OCI-LY3 (cell line): ENCODE results near the gene FGGY.

Source experiments
- H2AFZ ChIP-seq: fragments of 200-600, 300-600 bp; shearing (Covaris generic); 2 replicates; pipeline ENCODE4 v1.6.0; 2014; ENCODE audit warnings: antibody characterized with exemption, low read depth, low read length
- H3K27ac ChIP-seq: fragments of 200-600, 300-600 bp; sonication (generic); 2 replicates; pipeline ENCODE4 v1.5.1; 2014; ENCODE audit warnings: mild to moderate bottlenecking, low read length, moderate library complexity, mixed read lengths
- H3K27me3 ChIP-seq: fragments of 200-600, 300-600 bp; sonication (generic); 2 replicates; pipeline ENCODE4 v1.6.1; 2014; ENCODE audit warnings: low read depth, low read length, mixed read lengths
- H3K36me3 ChIP-seq: fragments of 200-600, 300-600 bp; sonication (generic); replicated peaks from 2 replicates; pipeline ENCODE3; 2014; ENCODE audit warnings: low read depth, low read length, mixed read lengths
- H3K4me1 ChIP-seq: fragments of 300-600, 200-600 bp; sonication (generic); 2 replicates; pipeline ENCODE4 v1.6.1; 2014; ENCODE audit warnings: low read length, mixed read lengths
- H3K4me2 ChIP-seq: fragments of 200-600, 300-600 bp; sonication (generic); 2 replicates; pipeline ENCODE4 v1.6.1; 2014; ENCODE audit warnings: low read length, mixed read lengths
- H3K4me3 ChIP-seq: fragments of 300-600, 200-600 bp; sonication (generic); 2 replicates; pipeline ENCODE4 v1.5.1; 2014; ENCODE audit warnings: antibody characterized with exemption, mild to moderate bottlenecking, low read length, moderate library complexity
- H3K79me2 ChIP-seq: fragments of 300-600, 200-600 bp; shearing (Covaris generic); 2 replicates; pipeline ENCODE4 v1.6.1; 2014; ENCODE audit warnings: mild to moderate bottlenecking, low read length, mixed read lengths
- H3K9ac ChIP-seq: fragments of 300-600, 200-600 bp; shearing (Covaris generic); 2 replicates; pipeline ENCODE4 v1.6.0; 2014; ENCODE audit warnings: mild to moderate bottlenecking, low read length, moderate library complexity
- H3K9me3 ChIP-seq: fragments of 200-600, 300-600 bp; shearing (Covaris generic); 2 replicates; pipeline ENCODE4 v1.6.1; 2014; ENCODE audit warnings: low read length, mixed read lengths; ENCODE audit not compliant: insufficient read depth
- H4K20me1 ChIP-seq: fragments of 200-600, 300-600 bp; sonication (generic); 2 replicates; pipeline ENCODE4 v1.6.1; 2016; ENCODE audit warnings: low read length, mixed read lengths; ENCODE audit not compliant: insufficient read depth
- EZH2phosphoT487 ChIP-seq: fragments of 200-600 bp; shearing (Covaris generic); IDR thresholded peaks from 2 replicates; pipeline ENCODE4 v1.6.1; 2018; ENCODE audit warnings: antibody characterized with exemption, mixed run types, low read depth
- TF ChIP-seq, protein P1 (sequence below): fragments of 200-600, 300-600 bp; sonication (generic); IDR thresholded peaks from 2 replicates; pipeline ENCODE4 v1.5.1; 2014; ENCODE audit warnings: antibody characterized with exemption, low read length, low read depth

FGGY gene

DNA sequence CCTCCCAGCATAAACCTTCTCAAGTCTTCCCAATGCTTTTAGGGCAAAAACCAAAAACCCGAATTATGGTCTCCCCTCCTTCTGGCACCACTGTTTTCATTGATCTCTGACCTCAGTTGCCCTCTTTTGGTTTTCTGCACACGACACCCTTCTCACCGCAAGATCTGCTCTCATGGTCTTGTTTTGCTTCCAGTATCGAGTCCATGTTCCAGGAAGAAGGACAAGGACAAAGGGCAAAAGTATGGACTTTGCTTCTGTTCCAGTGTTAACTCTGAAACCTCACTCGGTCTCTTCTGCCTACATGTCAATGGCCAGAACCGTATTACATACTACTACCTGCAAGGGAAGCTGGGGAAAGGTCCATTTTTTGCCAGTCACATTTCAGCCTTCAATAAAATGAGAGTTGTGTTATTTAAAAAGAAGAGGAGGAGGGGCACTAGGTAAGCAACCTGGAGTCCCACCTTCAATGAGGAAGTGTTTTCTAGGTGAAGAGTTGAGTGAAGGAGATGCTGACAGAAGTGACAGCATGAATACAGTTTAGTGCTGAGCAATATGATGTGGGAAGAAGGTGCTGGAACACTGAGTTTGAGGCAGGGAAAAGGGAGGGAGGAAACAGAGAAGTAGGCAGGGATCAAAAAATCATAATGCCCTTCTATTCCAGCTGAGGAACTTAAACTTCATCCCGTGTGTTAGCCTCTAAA is 183.4 kb downstream of the FGGY start:
- H3K4me1 ChIP-seq = no peaks in the 10 kb centered on the region
- no peak overlapping the region for H3K27ac ChIP-seq
- no peaks in the 10 kb centered on the region for H4K20me1 ChIP-seq
- H3K4me2 ChIP-seq = no peak overlapping the region
- no peak overlapping the region for H3K4me3 ChIP-seq
- H3K36me3 ChIP-seq = no peaks in the 10 kb centered on the region
- H2AFZ ChIP-seq = no peak overlapping the region
- TF ChIP-seq EZH2phosphoT487 = no peak
- TF ChIP-seq, protein P1, sequence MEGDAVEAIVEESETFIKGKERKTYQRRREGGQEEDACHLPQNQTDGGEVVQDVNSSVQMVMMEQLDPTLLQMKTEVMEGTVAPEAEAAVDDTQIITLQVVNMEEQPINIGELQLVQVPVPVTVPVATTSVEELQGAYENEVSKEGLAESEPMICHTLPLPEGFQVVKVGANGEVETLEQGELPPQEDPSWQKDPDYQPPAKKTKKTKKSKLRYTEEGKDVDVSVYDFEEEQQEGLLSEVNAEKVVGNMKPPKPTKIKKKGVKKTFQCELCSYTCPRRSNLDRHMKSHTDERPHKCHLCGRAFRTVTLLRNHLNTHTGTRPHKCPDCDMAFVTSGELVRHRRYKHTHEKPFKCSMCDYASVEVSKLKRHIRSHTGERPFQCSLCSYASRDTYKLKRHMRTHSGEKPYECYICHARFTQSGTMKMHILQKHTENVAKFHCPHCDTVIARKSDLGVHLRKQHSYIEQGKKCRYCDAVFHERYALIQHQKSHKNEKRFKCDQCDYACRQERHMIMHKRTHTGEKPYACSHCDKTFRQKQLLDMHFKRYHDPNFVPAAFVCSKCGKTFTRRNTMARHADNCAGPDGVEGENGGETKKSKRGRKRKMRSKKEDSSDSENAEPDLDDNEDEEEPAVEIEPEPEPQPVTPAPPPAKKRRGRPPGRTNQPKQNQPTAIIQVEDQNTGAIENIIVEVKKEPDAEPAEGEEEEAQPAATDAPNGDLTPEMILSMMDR = no peak
- H3K9me3 ChIP-seq = no peaks in the 10 kb centered on the region
- H3K9ac ChIP-seq = no peak overlapping the region
- no peaks in the 10 kb centered on the region for H3K27me3 ChIP-seq
- H3K79me2 ChIP-seq = no peaks in the 10 kb centered on the region

DNA sequence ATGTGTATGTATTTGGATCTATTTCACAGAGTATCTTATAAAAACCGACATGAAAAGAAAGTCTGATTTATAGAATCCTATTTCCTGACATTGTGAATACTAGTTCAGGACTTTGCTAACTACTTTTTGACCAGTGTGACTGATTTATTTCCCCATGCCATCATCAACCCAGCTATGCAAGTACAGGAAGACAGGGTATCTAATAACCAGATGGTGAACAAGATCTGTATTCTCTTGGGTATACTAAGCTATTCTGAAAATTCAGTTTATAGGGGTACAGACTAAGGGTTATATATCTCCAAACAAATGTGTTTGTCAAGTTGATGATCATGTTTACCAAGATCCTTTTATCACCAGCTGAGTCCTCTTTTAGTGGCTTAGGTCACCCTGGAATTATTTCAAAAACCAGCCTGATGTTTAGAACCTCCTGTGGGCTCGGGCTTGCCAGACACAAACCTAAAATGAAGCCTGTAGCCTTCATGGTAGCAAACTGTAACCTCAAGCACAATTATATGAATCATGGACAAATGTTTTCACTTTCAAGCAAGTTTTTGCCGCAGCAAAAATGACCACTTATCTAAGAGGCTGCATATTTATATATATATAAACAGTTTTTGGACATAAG is 185.1 kb downstream of the FGGY start:
- H3K36me3 ChIP-seq = no peaks in the 10 kb centered on the region
- no peak overlapping the region for H3K27ac ChIP-seq
- H3K4me2 ChIP-seq = no peak overlapping the region
- no peak overlapping the region for H2AFZ ChIP-seq
- TF ChIP-seq, protein P1 = no peak
- TF ChIP-seq EZH2phosphoT487 = no peak
- H3K27me3 ChIP-seq = no peaks in the 10 kb centered on the region
- no peak overlapping the region for H3K9ac ChIP-seq
- H3K4me3 ChIP-seq = no peak overlapping the region
- no peaks in the 10 kb centered on the region for H3K9me3 ChIP-seq
- H3K79me2 ChIP-seq = no peaks in the 10 kb centered on the region
- H3K4me1 ChIP-seq = no peaks in the 10 kb centered on the region
- no peaks in the 10 kb centered on the region for H4K20me1 ChIP-seq

DNA sequence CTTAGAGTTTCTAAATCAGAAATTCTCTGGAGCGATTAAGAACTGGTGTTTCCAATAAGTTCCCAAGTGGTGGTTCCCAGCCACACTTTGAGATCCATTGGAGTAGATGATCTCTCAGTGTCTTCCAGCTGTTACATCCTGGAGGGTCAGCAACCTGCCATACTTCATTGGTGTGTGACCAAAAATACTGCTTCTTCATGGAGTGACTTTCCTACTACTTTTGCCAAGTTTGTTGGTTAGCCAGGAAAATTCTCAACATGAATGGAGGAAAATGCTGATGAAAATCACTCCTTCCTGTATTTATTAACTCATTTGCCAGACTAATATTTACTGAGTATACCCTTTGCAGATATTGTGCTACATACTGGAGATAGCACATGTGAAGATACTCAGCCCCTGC is 186.1 kb downstream of the FGGY start:
- no peaks in the 10 kb centered on the region for H3K27me3 ChIP-seq
- H4K20me1 ChIP-seq = no peaks in the 10 kb centered on the region
- no peaks in the 10 kb centered on the region for H3K79me2 ChIP-seq
- no peaks in the 10 kb centered on the region for H3K4me1 ChIP-seq
- no peak for TF ChIP-seq EZH2phosphoT487
- TF ChIP-seq, protein P1 = no peak
- H2AFZ ChIP-seq = no peak overlapping the region
- H3K9me3 ChIP-seq = no peaks in the 10 kb centered on the region
- H3K36me3 ChIP-seq = no peaks in the 10 kb centered on the region
- no peak overlapping the region for H3K4me3 ChIP-seq
- no peak overlapping the region for H3K27ac ChIP-seq
- H3K4me2 ChIP-seq = no peak overlapping the region
- no peak overlapping the region for H3K9ac ChIP-seq

DNA sequence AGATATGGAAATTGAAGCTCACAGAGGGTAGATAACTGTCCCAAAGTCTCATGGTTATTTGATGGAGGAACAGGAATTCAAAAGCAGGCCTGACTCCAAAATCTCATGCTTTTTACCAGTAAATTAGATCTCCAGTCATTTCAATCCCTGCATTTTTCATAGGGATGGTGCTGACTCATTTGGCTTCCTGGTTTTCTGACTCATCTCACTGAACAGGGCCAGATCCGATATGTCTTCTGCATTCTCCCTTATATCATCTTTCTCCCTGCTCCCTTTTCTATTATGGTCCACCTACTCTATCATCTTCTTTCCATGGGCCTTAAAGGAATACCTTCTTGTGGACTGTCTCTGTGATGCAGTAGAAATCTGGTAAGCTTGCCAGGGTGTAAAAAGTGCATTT is 187.2 kb downstream of the FGGY start:
- Histone ChIP-seq H3K27ac (no peak overlapping the region), H2AFZ (no peak overlapping the region), H3K9me3 (no peaks in the 10 kb centered on the region), H4K20me1 (no peaks in the 10 kb centered on the region), H3K4me3 (no peak overlapping the region), H3K36me3 (no peaks in the 10 kb centered on the region), H3K27me3 (no peaks in the 10 kb centered on the region), H3K4me1 (no peaks in the 10 kb centered on the region), H3K4me2 (no peak overlapping the region), H3K9ac (no peak overlapping the region), H3K79me2 (no peaks in the 10 kb centered on the region)
- TF ChIP-seq, protein P1 = no peak
- no peak for TF ChIP-seq EZH2phosphoT487
